Stimulated activated CD8-positive, alpha-beta memory T cell treated with anti-CD3 and anti-CD28 coated beads, Interleukin-12 subunit alpha, Interleukin-12 subunit beta, amount 100 ng/mL, for 1 hour (primary cell): ENCODE data around the gene GNAS-AS1.

Source experiments
- DNase-seq: peaks from one replicate; pipeline ENCODE4 v3.0.0-alpha.2; 2020; ENCODE audit warnings: low read depth

GNAS-AS1 gene

DNA sequence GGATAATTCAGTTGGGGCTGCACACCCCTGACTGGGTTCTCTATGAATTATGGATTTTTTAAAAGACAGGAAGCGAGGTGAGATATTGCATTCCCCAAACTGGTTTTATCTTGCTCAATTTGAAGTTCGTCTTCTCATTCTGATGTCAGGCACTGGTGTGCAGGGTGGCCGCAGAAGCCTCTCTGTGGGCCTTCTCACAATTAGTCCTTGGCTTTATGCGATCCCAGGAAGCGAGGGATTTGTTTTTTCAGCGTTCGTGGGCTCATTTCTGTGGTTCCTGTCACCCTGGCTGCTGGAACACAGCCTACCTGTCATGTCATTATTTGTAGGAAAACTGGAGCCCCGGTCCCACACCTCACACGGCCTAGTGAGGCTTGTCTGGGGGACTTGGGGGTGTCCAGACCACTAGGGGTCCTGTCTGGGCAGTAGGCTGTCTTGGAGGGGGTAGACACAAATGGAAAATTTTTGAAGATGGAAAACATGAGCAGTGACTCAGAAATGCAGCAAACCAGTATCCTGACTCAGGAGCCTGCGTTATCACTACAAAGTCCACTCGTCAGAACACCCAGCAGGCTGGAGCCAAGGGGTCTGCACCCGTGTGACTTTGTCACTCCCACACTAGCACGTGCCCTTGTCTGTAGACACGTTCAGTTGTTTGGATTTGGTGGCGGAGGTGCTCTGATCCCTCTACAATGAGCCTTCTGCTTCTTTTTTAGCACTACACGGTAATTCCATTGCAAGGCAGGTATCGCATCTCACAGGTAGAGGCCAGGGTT is 42.2 kb downstream of the GNAS-AS1 start:
- no peak for DNase-seq

- DNase-seq = no peak
These were observed 42.9 kb downstream of the GNAS-AS1 start for GRCh38 chr20:58807801-58808200.

DNA sequence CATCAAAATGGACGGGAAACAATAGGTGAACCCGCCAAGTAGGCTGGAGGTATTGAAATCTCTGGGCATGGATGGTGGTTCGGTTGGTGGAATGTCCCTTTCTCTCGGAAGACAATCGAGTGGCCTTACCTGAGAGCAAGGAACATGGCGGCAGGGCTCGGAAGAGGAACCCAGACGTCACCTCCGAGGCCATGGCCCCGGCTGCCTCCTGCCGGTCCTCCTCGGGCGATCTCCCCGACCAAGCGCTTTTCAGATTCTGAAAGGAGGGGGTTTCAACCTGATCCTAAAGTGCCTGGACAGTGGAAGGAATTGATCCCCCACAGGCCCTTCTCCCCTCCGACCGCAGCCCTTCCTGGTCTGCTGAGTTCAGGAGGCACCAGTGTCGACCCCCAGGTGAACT is 47.2 kb downstream of the GNAS-AS1 start:
- no peak for DNase-seq

DNA sequence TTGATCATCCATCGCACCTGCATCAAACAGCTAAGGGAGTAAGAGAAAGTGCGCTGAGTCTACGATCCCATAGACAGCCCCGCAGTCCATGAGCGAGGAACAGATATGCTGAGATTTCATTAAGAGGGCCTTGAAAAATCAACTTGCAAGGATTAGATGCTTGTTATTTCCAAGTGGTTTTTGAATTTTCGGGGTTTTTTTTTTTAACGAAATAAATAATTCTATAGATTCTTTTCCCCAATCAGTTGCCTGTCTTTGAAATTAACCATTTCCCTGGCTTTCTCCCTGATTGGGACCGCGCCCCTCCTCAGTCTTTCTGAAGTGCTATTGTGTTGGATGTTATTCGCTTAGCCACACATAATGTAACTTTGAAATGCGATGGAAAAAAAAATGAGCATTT is 48.6 kb downstream of the GNAS-AS1 start:
- DNase-seq = no peak

GRCh38 chr20:58800134-58800871 is 50.4 kb downstream of the GNAS-AS1 start:
- DNase-seq = no peak

DNA sequence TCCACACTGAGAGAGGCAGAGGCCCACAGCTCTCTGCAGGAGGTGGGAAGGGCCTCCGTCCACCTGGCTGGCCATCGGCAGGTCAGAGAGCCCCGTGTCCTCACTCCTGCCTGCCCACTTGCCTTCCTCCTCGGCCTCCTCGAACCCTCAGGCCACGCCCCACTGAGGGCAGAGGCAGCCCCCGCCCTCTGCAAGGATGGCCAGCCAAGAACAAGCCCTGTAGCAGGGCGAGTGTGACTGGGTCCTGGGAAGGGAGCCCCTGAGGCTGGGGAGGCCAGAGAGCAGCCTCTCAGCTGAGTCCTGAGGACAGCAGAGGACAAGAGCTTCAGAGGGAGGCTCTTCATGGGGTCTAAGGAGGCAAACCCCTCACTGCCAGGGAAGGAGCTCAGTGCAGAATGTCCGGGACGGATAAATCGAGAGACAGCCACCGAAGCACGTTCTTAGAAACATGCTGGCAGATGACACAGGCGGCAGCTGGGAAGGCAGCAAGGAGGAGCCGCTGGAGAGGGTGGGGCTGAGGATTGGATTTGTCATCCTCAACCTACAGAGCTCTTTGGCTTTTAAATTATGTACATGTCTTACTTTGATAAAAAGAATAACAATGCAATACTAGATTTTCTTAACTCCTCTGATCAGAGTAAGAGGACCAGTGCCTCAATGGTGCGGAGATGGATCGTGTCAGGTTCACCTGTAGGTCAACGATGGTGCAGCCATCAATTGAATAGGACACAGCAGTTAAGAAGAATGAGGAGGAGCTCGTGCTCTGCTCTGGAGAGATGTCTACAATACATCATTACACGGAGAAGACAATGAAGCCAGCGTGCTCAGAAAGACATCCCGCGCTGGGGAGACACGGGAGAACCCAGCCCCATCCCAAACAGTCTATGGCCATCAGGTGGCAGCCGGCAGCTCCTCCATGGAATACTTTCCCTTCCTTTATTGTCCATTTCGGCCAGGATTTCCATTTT is 53.0 kb downstream of the GNAS-AS1 start:
- no peak for DNase-seq

DNA sequence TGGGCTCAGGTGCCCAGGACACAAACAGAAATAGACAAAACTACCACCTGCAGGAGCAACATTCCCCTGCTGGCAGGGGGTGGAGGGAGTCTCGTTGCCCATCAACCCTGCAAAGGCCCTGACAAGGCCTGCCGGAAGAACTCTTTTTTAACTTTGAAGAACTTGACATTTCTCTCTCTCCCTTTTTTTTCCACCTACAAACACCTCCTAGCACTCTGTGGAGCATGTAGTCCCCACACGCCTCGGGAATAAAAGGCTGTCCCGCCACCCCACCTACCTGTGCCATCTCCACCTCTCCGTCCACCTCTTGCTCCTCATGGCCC is 54.8 kb downstream of the GNAS-AS1 start:
- DNase-seq = no peak

DNA sequence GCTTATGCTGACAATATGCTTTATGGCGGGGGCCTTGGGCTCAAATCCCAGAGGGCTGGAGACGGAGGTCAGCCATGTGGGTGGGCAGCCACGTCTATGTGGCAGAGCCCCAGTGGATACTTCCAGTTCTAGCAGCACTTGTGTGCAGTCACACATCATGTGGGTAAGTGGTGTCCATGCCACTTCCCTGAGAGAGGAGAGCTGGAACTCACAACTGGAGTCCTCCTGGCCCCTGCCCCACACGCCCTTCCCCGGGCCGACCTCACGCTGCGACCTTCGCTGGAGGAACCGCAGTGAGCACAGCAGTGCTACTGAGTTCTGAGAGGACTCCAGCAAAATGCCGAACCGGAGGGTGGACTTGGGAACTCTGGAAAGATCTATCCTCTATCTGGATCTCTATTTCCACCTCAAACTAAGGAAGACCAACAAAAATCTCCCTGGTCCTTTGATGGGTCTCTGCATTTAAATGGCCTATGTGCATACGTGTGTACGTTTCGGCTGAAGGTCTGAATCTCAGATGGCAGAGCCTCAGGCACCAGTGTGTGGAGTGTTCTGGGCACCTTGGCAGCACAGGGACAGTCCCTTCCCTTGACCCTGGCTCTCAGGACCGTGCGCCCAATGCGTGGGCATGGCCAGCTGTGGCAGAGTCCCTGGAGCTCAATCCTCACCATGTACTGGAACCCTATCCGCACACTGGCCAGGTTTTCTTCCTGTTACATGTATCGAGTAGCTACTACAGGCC is 55.4 kb downstream of the GNAS-AS1 start:
- no peak for DNase-seq

GRCh38 chr20:58794510-58795180 is 56.1 kb downstream of the GNAS-AS1 start:
- no peak for DNase-seq

DNA sequence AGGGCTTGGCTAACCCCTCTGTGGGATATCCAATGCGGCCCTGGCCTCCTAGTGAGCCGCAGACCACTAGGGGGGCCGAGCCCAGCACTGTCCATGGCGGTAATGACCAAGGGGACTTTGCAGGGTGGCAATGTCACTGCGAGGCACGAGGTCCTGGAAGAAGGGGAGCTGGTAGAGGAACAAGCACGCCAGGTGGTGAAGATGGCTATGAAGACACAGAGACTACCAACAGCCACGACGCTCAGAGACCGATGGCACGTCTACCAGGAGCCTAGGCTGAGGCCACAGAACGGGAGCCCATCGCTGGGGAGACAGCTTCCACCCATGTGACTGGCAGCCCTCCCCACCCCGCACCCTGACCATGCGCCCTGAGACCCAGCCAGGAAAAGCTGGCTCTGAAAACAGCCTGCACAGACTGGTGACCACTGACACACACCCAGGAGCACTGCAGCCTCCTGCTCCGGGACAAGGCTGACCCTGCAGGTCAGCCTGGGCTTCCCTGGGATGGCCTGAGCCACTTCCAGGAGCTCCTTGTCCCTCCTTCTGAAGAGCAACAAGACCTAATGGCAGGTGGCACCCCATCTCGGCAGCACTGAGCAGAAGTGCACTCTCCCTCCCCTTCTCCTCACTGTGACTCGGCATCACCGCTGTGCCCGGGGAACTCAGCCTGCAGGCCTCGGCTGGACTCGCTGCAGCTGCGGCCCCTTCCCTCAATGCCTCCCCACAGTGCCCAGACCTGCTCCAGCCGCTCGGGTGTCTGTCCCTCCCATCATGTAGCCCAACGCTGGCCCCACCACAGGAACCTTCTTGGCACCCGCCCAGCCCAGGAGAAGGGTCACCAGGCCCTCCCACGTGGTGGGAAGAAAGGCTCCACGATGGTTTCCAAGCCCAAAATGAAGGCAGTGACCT is 56.9 kb downstream of the GNAS-AS1 start:
- no peak for DNase-seq

DNA sequence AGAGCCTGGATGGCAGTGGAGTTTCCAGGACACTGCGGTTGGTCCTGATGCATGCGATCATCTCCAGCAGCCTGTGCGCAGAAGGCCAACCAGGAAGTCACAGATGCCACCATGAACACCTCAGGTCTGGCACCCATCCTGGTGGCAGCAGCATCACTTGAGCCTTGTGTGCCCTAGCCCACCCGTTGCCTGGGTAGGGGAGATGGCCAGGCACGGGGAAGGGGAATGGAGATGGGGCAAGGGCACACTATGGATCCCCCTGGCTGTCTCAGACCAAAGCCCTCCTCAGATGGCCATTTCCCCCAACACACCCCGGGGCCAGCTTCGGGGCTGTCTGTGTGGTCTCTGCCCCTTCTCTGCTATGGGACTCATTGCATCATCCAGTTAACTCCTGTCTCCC is 58.3 kb downstream of the GNAS-AS1 start:
- no peak for DNase-seq

GRCh38 chr20:58791286-58791685 is 59.4 kb downstream of the GNAS-AS1 start:
- no peak for DNase-seq

GRCh38 chr20:58790454-58790853 is 60.2 kb downstream of the GNAS-AS1 start:
- no peak for DNase-seq

- DNase-seq = no peak
These were observed 61.7 kb downstream of the GNAS-AS1 start for GRCh38 chr20:58788896-58789544.

- no peak for DNase-seq
These were observed 63.3 kb downstream of the GNAS-AS1 start for GRCh38 chr20:58787211-58788005.

GRCh38 chr20:58784321-58785074 is 66.2 kb downstream of the GNAS-AS1 start:
- DNase-seq = no peak

DNA sequence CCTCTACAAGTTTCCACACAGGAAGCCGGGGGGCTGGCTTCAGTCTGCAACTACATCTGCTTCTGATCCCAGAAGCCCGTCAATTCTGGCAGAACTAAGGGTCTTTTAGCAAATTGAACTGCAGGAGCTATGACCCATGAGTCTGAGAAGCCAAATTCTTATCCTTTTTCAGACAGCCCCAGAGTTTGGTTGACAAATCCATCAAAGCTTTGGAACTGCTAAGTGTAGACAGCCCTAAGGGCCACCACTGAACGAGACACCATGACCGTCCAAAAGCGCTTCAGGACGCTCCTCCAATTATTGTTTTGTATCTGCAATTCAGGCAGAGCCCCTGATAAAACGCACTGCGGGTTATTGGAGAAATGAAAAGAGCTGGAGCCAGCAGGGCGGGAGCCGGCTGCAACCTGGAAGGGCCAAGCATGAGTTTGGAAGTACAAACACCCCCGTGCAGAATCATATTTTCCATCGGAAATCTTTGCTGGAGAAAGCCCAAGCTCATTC is 67.1 kb downstream of the GNAS-AS1 start:
- DNase-seq = no peak

DNA sequence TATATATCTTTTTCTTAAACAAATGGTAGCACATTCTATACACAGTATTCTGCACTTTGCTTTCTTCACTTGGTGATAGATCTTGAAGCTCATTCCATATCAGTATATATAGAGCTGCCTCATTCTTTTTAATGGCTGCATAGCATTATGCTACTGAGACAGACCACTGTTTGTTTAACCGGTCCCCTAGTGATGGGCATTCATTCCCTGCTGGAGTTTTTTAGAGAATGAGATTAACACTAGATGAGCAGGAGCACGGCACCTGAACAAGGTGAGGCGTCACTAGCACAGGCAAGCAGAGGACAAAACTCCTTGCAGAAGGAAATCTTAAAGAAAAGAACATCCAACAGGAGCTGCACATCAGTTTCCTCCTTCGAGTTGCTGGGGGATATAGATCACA is 69.6 kb downstream of the GNAS-AS1 start:
- no peak for DNase-seq
